GM20000 (cell line): ENCODE results near the gene AOPEP.

Experiments
- DNase-seq: peaks from one replicate; pipeline ENCODE4 v3.0.0; 2012; ENCODE audit warnings: low spot score
- TF ChIP-seq, protein P1 (sequence below): IDR thresholded peaks from 2 replicates; pipeline ENCODE4 v1.5.1; 2012; ENCODE audit warnings: mild to moderate bottlenecking, control low read depth; ENCODE audit errors: extremely low read depth, missing control alignments

Gene AOPEP

DNA sequence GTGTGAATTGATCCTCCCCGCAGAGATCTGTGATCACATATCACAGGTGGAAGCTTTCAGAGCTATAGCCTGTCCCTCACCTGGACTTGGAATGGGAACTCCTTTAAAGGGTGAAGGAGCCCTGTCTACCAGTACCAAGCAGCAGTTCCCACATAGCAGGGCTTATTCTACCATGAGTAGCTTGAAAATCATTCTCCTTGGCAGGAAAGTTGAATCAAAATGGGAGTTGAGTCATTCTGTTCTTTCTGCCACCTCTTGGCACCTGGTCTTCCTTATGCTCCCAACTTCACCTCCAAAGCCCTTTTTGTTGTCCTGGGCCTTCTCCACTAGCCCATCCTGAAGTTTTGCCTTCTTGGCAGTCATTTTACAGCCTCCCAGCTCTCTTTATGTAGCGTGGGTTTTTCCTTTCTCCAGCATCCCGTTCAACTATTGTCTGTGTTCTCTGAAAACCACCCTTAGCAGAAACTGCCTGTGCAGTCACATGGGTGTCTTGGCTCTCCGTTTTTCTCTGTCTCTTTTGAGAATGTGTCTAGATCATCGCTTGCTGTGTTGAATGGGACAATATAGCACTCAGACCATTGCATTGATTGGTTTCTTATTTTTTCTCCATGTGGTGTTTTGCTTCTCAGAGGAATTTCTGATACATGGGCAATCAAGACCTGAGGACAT, 222.2 kb downstream of the AOPEP start:
- TF ChIP-seq, protein P1, sequence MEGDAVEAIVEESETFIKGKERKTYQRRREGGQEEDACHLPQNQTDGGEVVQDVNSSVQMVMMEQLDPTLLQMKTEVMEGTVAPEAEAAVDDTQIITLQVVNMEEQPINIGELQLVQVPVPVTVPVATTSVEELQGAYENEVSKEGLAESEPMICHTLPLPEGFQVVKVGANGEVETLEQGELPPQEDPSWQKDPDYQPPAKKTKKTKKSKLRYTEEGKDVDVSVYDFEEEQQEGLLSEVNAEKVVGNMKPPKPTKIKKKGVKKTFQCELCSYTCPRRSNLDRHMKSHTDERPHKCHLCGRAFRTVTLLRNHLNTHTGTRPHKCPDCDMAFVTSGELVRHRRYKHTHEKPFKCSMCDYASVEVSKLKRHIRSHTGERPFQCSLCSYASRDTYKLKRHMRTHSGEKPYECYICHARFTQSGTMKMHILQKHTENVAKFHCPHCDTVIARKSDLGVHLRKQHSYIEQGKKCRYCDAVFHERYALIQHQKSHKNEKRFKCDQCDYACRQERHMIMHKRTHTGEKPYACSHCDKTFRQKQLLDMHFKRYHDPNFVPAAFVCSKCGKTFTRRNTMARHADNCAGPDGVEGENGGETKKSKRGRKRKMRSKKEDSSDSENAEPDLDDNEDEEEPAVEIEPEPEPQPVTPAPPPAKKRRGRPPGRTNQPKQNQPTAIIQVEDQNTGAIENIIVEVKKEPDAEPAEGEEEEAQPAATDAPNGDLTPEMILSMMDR = no peak
- no peak for DNase-seq

- DNase-seq = no peak
- TF ChIP-seq, protein P1 = no peak
Observed at GRCh38 chr9:94949370-94949769, 222.9 kb downstream of the AOPEP start.

DNA sequence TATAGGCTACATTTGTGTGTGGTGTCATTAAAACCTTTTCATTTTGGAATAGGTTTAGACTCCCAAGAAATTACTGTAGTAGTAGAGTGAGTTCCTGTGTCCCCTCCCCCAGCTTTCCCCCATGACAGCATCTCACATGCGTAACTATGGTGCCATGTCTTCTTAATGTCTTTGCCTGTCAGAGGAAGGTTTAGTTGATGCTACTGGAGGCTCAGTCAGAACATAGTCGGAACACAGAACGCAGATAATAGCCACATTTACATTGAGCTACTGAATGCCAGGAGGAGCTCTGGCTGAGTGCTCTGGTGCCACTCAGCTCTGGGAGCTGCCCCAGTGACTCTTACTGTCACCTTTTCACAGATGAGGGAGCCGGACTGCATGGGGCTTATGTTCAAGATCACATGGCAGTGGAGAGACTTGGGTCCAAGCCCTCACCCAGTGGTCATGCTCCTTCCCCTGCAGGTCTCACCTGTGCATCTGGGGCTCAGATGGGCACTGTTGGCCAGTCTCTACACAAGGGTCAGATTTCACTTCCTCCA, 223.6 kb downstream of the AOPEP start:
- TF ChIP-seq, protein P1 = no peak
- DNase-seq = no peak

GRCh38 chr9:94950579-94951323, 224.3 kb downstream of the AOPEP start:
- TF ChIP-seq, protein P1 = no peak
- no peak for DNase-seq

DNA sequence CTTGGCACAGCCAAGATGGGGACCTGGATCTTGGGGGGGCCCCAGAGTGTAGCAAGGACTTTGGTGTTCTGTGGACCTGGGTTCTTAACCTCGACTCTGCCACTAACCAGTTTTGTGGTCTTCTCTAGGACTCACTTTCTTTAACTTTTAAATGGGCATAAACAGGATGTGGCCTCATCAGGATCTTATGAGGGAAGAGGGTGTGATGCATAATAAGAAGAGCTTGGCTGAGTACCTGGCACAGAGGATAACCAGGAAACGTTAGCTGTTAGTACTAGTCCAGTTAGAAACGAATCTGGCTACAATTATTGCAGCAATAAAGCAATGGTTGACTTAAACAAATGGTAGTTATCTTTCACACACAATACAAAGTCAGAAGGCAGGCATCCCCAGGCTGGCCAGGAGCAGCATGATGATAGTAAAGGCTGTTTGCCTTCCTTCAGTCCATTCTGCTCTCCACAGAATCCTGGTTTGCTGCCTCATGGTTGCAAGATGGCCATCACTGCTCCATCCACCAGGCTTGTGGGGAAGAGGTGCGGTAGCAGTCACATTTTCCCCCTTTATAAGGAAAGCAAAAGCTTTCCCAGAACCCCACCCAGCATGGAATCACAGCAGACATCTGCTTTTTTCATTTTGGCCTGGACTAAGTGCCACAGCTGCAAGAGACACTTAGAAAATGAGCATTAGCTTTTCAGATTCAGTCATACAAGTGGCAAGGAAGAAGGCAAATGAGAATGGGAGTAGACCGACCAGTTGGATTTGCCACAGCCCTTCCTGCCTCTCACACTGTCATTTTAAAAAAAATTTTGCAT, 225.0 kb downstream of the AOPEP start:
- DNase-seq = no peak
- TF ChIP-seq, protein P1 = no peak

- TF ChIP-seq, protein P1 = no peak
- peak; percentile 51 for DNase-seq
Observed at GRCh38 chr9:94952565-94953373, 226.3 kb downstream of the AOPEP start.
